ENCODE measurements around the gene RNASE8.
"Not testable (repeated sequence)": the region's sequence is repeated elsewhere in the genome, so short reads cannot be mapped to it uniquely, and the experiment has no call there.

Gene RNASE8

DNA sequence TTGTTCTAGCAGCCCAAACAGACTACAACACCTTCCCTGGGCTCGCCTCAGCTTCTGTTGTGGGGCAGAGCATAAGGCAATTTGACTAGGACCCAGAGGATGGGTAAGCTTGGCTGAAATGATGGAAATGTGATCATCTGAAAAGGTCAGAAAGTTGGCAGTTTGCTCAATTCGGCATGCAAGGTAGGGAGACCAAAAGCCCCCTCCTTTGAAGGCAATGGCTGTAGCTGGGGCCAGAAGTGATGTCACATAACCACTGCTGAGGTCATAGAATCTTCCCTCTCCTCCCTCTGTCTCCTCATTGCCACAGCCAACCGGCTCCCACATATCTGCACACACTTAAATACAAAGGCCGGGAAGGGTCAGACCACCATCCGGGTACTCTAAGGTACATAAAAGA lies 27.7 kb upstream of the RNASE8 start, which contains the start of gene TPPP2:
TPPP2 (plus strand) TSS at position 301 of the 400 bp plus-strand sequence. CDS start 365 bp downstream, outside the sequence.
- no peak for DNase-seq

DNA sequence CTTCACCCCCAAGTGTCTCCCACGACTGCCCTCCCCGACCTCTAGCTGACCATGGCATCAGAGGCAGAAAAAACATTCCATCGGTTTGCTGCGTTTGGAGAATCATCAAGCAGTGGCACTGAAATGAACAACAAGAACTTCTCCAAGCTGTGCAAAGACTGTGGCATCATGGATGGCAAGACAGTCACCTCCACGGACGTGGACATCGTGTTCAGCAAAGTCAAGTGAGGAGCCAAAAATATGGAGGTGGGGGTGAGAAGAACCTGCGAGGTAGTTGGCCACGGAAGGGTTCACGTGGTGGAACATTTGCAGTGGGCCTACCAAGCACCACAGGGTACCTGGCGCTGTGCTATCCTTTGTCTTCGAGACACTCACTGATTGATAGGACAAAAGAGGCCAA lies 27.1 kb upstream of the RNASE8 start:
- no peak for DNase-seq

DNA sequence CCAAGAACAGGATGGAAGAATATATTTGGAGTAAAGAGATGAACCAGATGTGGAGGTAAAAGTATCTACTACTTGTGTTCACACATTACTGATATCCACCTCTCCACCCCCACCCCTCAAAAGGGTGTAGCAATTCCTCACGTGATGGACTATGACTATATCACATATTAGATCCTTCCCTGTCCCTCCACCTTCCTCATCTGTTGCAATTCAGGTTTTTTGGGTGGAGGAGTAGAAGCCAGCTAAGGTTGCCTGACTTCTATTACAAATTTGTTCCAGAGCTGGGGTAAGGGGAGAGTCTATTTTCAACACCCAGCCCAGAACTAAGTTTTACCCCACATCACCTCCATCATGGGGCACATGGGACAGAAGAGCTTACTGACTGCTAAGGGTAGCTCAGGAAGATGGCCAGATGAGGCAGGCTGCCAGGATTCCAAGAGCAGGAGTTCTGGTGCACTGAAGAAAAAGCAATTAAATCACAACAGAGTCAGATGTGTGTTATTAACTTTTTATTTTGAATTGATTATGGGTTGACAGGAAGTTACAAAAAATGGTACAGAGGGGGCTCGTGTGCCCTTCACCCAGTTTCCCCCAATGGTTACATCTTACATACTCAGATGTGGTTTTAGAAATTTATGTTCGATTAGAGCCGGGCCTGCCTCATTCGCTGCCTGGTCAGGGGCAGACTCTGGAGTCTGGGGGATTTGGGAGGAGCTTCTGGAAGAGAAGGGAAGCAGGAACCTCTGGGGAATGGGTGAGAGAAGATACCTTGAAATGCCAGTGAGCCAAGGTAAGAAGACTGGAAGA lies 25.1 kb upstream of the RNASE8 start:
- peak in 2 of 58 donors; percentile 4 to 17 for DNase-seq

DNA sequence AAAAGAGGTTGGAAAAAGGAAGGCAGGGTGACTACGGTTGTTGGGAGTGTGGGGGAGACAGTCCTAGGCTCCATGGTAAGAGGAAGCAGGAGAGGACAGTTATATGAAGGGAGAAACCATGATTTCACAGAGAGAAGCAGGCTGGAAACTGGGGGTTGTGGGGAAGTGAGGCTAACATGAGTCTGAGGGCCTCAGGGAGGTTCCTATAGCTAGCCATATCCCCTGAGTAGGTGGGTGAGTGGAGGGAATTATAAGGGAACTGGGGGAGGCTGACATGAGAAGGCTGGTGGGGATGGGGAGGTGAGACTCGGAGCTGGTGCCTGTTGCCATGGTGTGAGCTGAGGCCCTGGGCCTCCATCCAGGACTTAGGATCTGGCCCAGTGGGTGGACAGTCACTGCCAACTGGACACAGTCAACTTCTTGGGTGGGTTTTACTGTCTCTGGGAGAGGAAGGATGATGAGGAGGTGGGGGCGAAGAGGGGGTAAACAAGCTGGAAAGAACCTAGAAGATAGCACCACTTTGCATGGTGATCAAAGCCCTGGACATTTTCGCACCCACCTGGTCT lies 24.4 kb upstream of the RNASE8 start:
- DNase-seq, result peak in 10 of 58 donors; percentile 7 to 49 (median 25)

DNA sequence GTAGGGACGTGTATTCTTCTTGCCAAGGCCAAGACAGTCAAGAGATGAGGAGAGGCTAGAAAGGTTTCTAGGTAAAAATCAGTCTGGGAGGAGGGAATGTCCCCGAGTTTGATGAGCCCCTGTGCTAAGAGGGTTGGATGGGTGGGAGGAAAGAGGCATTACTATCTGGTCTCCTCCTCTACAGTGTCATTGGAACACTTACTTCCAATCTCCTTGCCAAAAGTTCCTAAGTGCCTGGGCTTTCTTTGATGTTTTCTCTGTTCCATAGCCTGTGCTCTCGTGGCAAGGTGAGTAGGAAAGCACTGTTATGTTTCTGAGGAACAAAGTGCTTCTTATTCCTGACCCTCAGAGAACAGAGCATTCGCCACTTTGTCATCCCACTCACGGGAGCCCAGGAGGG lies 22.9 kb upstream of the RNASE8 start, which contains the start of gene RNASE13:
RNASE13 (minus strand) TSS at position 101 of the 400 bp plus-strand sequence. CDS start 519 bp downstream, outside the sequence.
- DNase-seq, result no peak

DNA sequence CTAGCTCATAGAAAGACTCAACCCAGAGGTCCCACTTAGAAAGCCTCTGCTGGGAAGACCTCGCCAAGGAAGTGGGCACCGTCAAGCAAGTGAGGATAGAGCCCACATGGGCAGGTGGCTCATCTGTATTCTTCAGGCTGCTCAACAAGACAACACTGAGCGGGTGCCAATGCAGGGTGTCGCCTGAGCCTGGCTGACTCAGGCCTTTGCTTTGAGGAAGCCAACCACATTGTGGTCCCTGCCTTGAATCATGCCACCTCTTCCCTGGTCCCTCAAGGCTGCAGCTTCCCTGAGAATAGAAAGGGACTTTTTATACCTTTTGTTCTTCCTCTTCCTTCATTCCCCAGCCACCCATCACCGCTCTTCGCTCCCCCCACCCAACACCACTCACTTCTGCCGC lies 20.9 kb upstream of the RNASE8 start:
- peak in 5 of 58 donors; percentile 8 to 34 (median 12) for DNase-seq

DNA sequence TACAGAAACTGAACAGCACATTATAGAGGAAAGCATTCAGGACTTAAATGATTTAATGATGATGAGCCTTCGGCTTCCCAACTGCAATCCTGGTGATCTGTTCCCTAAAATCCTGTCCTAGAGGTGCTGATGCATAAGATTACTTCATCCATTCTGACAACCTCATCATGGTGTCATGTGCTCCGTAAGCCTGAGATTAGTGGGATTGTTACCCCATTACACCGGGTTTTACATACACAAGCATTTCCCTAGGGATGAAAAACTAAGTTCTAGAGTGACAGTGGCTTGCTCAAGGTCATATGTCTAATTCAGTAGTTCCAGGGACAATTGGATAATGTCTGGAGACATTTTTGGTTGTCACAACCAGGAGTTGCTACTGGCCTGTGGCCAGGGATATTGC lies 20.5 kb upstream of the RNASE8 start:
- DNase-seq, result no peak

DNA sequence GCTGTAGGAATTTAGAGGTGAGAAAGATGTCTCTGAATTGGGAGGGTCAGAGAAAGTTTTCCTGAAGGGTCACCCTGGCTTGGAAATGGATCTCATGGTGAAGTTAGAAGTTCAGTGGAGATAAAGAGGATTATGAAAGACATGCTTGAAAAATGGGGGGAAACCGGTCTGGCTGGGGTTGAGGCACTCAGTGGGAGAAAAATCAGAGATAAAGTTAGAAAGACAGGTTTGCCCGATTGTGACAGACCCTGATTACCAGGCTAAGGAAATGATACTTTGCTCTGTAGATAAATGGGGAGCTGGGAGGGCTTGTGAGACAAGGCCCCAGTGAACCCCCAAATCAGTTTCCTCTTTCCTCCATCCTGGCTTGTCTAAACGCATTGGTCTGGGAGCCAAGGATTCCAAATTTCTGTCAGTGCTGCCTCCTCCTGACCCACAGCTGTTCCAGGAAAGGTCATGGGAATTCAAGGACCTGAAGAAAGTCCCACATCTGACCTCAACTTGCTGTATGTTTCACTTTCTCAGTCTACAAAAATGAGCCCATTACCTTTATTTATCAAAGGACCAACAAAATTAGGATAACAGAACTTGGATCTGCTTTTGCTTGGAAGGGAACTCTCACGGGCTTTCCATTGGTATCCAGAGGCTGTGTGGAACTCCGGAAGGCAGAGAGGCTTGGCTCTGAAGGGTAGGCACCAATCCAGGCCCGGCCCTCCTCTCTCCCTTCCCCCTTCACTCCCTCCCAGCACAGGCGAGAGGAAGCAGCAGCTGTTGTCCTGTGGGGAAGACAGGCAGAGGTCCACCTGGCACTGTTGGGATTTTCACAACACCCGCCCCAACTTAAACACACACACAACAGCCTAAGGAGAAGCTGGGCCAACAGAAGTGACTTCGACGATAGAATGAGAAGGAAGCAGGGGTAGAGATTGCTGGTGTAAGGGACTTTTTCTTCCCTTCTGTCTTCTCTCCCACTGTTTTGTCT lies 18.9 kb upstream of the RNASE8 start:
- DNase-seq, result peak; percentile 15 to 90 (median 74)

DNA sequence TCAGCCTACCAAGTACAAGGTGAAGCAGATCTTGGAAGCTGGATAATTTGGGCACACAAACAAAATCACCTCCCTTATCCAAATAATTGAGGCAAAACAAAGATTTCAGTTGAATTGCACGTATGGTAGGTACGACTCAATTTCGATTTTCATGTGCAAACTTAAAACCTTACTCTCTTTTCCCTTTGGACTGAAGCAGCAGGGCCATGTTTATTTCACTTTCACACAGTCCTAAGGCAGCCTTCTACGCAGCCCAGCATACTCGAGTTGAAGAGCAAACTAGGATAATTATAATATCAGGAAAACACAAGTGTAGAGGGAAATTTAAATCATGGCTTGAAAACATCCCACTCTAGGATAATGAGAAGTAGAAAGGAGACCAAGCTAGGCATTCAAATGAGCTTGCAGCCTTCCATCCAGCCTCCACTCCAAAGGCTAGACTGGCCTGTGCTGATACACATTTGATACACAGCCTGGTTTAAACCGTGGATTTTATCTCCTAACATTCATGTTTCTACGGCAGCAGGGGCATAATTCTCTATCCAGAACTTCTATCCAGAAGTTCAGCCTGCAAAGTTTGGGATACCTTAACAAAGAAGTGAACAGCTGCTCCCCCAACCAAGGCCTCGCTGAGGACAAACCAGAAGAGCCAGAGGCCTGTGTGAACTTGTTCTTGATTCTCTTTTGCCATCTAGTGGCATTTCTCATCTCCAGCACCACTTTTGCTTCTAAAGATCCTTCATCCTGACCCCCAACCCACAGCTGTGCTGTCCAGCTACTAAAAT lies 17.8 kb upstream of the RNASE8 start:
- peak in 40 of 58 donors; percentile 10 to 87 (median 44) for DNase-seq

DNA sequence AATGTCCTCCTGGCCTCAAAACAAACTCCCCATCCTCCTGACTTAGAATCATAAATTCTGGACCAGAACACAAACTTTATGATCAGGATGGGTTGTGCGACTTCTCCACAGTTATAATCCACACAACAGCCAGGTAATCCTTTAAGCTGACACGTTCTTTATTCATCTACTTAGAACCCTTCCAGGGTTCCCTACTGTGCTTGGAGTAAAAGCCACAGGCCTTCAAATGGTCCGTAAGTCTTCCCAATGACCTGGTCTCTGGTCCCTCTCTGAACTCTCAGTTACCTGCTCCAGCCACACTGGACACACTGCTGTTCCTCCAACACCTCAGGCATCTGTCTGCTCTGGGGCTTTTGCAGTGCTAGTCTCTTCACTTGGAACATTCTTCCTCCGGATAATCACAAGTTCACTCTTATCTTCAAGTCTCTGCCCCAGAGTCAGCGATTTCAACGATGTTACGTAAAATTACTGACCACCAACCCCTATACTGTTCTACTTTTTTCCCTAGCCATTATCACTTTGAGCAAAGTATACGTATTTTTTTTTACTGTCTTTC lies 17.2 kb upstream of the RNASE8 start:
- no peak for DNase-seq

DNA sequence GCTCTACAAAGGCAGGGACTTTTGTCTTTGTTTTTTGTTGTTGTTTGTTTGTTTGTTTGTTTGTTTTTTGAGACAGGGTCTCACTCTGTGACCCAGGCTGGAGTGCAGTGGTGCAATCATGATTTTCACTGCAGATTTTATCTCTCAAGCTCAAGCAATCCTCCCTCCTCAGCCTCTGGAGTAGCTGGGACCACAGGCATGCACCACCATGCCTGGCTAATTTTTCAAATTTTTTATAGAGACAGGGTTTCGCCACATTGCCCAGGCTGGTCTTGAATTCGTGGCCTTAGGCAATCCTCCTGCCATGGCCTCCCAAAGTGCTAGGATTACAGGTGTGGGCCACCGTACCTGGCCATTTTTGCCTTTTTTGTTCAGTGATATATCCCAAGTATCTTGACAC lies 16.7 kb upstream of the RNASE8 start:
- not testable (repeated sequence) for DNase-seq

DNA sequence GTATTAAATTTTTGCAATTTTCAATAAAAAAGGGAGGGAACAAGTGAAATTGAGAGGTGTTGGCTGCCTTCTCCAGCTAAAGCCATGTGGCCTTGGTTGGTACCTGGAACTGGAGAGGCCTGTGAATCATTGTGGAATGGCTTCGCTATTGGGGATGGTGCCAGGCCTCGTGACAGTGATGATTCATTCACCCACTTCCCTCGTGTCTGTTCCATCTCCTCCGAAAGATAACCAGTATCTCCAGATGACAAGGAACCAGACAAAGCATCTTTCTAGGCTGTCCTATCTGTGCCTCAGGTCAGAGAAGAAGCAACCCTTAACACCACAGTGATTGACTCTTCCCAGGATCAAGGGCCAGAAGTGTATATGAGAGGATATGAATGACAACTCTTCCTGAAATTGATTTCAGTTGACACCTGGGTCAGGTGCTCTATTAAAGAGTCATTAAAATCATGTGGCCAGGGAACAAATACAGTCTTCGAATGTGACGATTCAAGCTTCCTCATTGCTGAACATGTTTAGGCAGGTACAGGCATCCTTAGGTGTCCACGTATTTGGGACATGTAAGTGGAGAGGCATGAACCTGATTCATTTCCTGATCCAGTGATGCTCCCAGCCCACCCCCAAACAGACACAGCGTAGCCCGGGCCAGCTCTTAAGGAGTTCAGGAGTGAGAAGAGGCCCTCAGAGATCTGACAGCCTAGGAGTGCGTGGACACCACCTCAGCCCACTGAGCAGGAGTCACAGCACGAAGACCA lies 15.8 kb upstream of the RNASE8 start, which contains the start of gene RNASE7:
RNASE7 (plus strand) TSS at position 687 of the 758 bp plus-strand sequence. CDS start 631 bp downstream, outside the sequence.
- peak in 7 of 58 donors; percentile 4 to 68 (median 14) for DNase-seq

DNA sequence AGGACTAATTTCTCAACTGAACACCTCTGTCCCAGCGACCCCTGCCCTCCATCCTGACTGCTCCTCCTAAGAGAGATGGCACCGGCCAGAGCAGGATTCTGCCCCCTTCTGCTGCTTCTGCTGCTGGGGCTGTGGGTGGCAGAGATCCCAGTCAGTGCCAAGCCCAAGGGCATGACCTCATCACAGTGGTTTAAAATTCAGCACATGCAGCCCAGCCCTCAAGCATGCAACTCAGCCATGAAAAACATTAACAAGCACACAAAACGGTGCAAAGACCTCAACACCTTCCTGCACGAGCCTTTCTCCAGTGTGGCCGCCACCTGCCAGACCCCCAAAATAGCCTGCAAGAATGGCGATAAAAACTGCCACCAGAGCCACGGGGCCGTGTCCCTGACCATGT lies 14.7 kb upstream of the RNASE8 start:
- peak in 41 of 58 donors; percentile 4 to 76 (median 40) for DNase-seq

DNA sequence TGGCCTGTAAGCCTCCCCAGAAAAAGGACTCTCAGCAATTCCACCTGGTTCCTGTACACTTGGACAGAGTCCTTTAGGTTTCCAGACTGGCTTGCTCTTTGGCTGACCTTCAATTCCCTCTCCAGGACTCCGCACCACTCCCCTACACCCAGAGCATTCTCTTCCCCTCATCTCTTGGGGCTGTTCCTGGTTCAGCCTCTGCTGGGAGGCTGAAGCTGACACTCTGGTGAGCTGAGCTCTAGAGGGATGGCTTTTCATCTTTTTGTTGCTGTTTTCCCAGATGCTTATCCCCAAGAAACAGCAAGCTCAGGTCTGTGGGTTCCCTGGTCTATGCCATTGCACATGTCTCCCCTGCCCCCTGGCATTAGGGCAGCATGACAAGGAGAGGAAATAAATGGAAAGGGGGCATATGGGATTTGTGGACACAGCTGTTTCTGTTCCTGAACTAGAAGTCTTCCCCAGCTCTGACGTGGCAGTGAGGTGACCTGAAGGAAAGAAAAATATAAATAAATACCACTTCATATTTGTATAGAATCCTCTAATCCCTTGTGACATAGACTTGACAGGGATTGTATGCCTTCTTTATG lies 14.1 kb upstream of the RNASE8 start:
- no peak for DNase-seq

DNA sequence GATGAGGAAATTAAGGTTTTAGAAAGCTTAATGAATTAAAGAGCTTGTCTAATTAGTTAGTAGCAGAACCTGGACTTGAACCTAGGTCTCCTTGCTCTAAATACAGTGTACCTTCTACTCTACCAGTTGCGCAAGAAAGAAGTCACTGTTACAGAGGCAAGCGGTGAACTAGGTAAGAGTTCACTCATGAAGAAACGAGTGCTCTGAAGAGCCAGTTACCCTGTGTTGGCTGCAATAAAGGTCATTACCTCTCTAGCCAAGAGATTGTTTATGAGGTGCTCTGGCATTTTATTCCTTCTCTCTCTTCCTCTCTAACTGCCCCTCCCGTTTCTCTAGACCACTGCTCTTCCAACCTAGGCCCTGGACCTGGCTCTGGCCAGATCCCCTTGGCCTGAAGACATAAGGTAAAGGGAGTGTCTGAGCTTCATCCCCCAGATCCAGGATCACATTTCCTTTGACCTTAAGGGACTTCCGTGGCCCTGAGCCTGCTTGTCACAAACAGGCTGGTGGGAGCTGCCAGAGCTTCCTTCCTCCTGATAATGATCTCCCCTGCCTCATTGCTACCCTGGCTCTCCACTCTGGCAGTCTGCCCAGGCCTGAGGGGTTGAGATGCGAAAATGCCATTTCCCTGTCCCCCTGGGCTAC lies 13.5 kb upstream of the RNASE8 start:
- DNase-seq, result no peak

DNA sequence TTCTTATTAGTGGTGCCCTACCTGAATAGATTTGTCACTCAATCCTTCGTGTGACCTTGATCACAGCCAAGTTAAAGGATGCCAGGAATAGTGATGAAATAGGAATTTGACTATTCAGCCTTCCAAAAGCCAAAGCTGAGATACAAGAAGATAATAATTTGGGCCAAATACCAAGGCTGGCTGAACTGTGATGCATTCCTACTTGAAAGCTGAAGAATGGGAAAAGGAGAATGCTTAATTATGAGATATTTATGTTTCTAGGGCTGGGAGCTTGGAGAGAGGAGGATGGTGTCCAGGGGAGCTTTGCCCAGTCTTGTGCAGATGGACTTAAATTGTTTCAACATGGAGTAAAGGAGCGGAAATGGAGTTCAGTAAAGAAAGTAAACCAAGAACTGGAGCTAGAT lies 10.2 kb upstream of the RNASE8 start:
- DNase-seq, result no peak

DNA sequence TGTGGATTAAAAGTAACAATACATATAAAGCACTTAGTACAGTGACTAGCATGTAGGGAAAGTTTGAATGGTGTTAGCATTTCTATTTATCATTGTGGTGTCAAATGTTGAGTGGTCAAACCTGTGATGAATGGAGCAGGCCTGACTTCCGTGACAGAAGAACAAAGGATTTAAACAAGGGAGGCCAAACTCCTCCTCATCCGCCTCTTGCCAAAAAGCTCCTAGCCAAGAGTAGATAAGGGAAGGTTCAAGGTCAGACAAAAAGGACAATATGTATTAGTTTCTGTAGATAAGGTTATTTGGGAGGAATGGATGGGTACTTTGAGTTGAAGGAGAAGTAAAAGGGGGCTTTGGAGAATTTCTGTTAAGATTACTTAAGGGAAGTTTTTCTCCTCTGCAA lies 9.0 kb upstream of the RNASE8 start:
- no peak for DNase-seq

DNA sequence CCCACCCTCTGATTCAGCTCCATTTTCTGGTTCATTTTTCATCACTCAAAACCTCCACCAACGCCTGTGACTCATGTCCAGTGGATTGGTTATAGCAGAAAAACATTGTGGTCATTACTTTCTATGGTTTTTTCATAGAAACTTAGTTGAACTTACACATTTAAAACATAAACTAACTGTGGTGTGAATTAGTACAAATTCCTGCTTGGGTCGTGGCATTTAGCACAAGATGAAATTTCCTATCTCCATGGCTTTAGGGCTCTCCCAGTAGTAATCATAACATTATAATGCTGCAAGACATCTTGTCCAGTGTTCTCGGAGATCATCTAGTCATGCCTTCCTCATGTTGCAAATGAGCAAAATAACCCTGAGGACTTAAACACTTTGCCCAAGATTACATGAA lies 8.3 kb upstream of the RNASE8 start:
- DNase-seq, result no peak
